Skeletal muscle satellite cell (primary cell): ENCODE data around the gene KRTAP19-2. TPM values are rescaled to one million over a fixed set of nuclear protein-coding genes. Genes with fewer than 3 reads are reported as not detected.
"Not testable (repeated sequence)": the region's sequence is repeated elsewhere in the genome, so short reads cannot be mapped to it uniquely, and the experiment has no call there.

Experiments
- H3K27me3 ChIP-seq: 2 replicates; pipeline ENCODE4 v1.7.0; 2013; ENCODE audit warnings: low read length; ENCODE audit not compliant: control insufficient read depth, insufficient read depth
- H3K36me3 ChIP-seq: 2 replicates; pipeline ENCODE4 v1.7.0; 2013; ENCODE audit warnings: mild to moderate bottlenecking, control low read depth, low read length; ENCODE audit not compliant: insufficient read depth
- H3K4me1 ChIP-seq: 2 replicates; pipeline ENCODE4 v1.7.0; 2013; ENCODE audit warnings: low read length; ENCODE audit not compliant: control insufficient read depth, insufficient read depth
- H3K4me2 ChIP-seq: 2 replicates; pipeline ENCODE4 v1.7.0; 2013; ENCODE audit warnings: mild to moderate bottlenecking, low read length
- H3K4me3 ChIP-seq: 2 replicates; pipeline ENCODE4 v1.7.0; 2013; ENCODE audit warnings: low read length
- H3K9ac ChIP-seq: 2 replicates; pipeline ENCODE4 v1.7.0; 2013; ENCODE audit warnings: mild to moderate bottlenecking, low read depth, low read length, moderate library complexity
- H3K9me3 ChIP-seq: replicated peaks from 2 replicates; pipeline ENCODE4 v1.7.0; 2013; ENCODE audit warnings: mild to moderate bottlenecking, control low read depth, low read length
- total RNA-seq: library from RNA; depleted of rRNA; stranded (reverse); fragments of >200 nt; gene quantifications from 2 replicates; pipeline ENCODE4 v1.2.3, GENCODE V29; 2012; rRNA removed

Gene KRTAP19-2
- total RNA-seq = not detected in 2 replicates

DNA sequence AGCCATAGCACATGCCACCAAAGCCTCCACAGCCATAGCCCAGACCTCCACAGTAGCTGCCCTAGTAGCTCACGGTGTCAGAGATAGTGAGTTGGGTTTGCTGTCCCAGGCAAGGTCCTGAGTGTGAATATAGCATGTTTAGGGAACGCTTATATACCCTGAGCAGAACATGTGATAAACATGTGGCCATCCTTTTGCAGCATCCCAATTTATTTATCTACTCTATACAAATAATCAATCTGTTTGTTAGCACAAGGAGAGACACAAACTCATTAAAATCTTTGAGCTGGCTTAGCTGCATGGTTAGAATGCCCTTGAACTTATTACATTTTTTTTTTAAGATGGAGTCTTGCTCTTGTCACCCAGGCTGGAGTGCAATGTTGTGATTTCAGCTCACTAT lies at the start of gene KRTAP19-2:
TSS of gene KRTAP19-2 (minus strand) at position 101 of the 400 bp plus-strand sequence. CDS start at position 13, 88 bp downstream.
- no peak within 1 kb of the TSS for H3K4me2 ChIP-seq
- no peak within 1 kb of the TSS for H3K4me3 ChIP-seq
- H3K9ac ChIP-seq = no peak within 1 kb of the TSS
- H3K9me3 ChIP-seq = peaks cover 3% of the 10 kb centered on the region
- H3K27me3 ChIP-seq = no peaks in the 10 kb centered on the region
- no peaks in the 10 kb centered on the region for H3K36me3 ChIP-seq
- H3K4me1 ChIP-seq = no peaks in the 10 kb centered on the region

GRCh38 chr21:30518876-30519275 lies 31.6 kb upstream of the KRTAP19-2 start:
- Histone ChIP-seq H3K9me3 (no peaks in the 10 kb centered on the region), H3K4me3 (no peak overlapping the region), H3K27me3 (no peaks in the 10 kb centered on the region), H3K36me3 (no peaks in the 10 kb centered on the region), H3K9ac (no peak overlapping the region), H3K4me1 (no peaks in the 10 kb centered on the region), H3K4me2 (no peak overlapping the region)

DNA sequence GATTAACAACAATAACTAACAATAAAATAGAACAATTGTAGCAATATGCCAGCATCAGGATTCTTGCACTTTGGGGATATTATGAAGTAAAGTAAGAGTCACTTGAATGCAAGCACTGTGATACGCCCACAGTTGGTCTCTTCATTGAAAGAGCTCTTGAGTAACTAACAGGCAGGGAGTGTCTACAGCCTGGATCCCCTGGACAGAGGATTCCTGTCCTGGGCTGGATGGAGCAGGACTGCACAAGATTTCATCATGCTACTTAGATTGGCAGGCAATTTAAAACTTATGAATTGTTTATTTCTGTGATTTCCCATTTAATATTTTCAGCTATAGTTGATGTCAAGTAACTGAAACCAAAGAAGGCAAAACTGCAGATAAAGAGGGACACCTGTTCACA lies 28.4 kb upstream of the KRTAP19-2 start:
- Histone ChIP-seq H3K27me3 (no peaks in the 10 kb centered on the region), H3K4me1 (no peaks in the 10 kb centered on the region), H3K4me2 (no peak overlapping the region), H3K9me3 (no peaks in the 10 kb centered on the region), H3K36me3 (no peaks in the 10 kb centered on the region), H3K4me3 (no peak overlapping the region), H3K9ac (no peak overlapping the region)

GRCh38 chr21:30505621-30506205 lies 18.5 kb upstream of the KRTAP19-2 start:
- H3K9me3 ChIP-seq, H3K4me1 ChIP-seq, H3K27me3 ChIP-seq, H3K4me2 ChIP-seq, H3K4me3 ChIP-seq, H3K9ac ChIP-seq, H3K36me3 ChIP-seq: not testable (repeated sequence)

DNA sequence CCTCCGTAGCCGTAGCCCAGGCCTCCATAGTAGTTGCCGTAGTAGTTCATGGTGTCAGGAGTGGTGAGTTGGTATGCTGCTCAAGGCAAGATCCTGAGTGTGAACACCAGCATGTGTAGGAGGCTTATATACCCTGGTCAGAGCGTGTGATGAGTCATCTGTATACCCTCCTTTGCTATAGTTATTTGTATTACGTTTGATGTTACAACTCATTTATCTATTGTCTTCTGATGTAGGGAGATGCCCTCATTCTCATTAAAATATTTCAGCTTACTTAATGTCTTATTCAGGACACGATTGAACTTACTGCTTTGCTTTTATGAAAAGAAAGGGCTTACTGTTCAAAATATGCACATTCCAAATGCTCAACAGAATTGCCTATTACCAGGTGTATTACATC lies 14.8 kb upstream of the KRTAP19-2 start, which contains the start of gene KRTAP19-5:
TSS of gene KRTAP19-5 (minus strand) at position 101 of the 400 bp plus-strand sequence. CDS start at position 50, 51 bp downstream.
- H3K4me2 ChIP-seq = no peak within 1 kb of the TSS
- no peak within 1 kb of the TSS for H3K4me3 ChIP-seq
- no peaks in the 10 kb centered on the region for H3K27me3 ChIP-seq
- H3K36me3 ChIP-seq = no peaks in the 10 kb centered on the region
- H3K9ac ChIP-seq = no peak within 1 kb of the TSS
- no peaks in the 10 kb centered on the region for H3K4me1 ChIP-seq
- H3K9me3 ChIP-seq = peaks cover 4% of the 10 kb centered on the region

DNA sequence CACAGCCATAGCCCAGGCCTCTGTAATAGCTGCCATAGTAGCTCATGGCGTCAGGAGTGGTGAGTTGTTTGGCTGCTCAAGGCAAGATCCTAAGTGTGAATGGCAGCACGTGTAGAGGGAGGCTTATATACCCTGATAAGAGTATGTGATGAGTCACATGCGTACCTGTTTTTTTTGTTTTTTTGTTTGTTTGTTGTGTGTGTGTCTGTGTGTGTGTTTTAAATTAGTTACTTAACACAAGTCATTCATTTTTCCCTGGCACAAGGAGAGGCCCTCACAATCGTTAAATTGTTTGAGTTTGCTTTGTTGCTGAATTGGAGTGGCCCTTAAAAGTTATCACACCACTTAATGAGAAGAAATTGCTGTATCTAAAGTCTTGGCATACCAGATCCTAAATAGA lies 9.8 kb upstream of the KRTAP19-2 start, which contains the start of gene KRTAP19-4:
TSS of gene KRTAP19-4 (minus strand) at position 101 of the 400 bp plus-strand sequence. CDS start at position 46, 55 bp downstream.
- no peak within 1 kb of the TSS for H3K9ac ChIP-seq
- no peaks in the 10 kb centered on the region for H3K36me3 ChIP-seq
- H3K4me3 ChIP-seq = no peak within 1 kb of the TSS
- H3K27me3 ChIP-seq = no peaks in the 10 kb centered on the region
- no peak within 1 kb of the TSS for H3K4me2 ChIP-seq
- H3K9me3 ChIP-seq = peaks cover 4% of the 10 kb centered on the region
- no peaks in the 10 kb centered on the region for H3K4me1 ChIP-seq

GRCh38 chr21:30491963-30492428 lies 4.8 kb upstream of the KRTAP19-2 start, which contains the start of gene KRTAP19-3:
Gene KRTAP19-3, minus strand, starts transcription at chr21:30492013. Its CDS starts 56 bp downstream, at chr21:30491957.
- Histone ChIP-seq H3K36me3 (no peaks in the 10 kb centered on the region), H3K4me1 (no peaks in the 10 kb centered on the region), H3K9me3 (peaks cover 3% of the 10 kb centered on the region), H3K4me3 (no peak within 1 kb of the TSS), H3K27me3 (no peaks in the 10 kb centered on the region), H3K4me2 (no peak within 1 kb of the TSS), H3K9ac (no peak within 1 kb of the TSS)

DNA sequence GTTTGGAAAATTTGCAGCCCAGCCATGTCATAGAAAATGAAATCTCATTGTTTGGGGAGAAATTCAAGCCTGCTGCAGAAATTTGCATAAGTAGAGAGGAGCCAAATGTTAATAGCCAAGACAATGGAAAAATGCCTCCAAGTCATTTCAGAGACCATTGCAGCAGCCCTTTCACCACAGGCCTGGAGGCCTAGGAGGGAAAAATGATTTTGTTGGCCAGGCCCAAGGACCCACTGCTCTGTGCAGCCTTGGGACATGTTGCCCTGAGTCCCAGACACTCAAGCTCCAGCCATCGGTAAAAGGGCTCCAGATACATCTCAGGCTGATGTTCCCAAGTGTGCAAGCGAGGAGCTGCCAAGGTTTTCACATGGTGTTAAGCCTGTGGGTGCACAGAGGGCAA lies 1.1 kb downstream of the KRTAP19-2 start:
- no peaks in the 10 kb centered on the region for H3K27me3 ChIP-seq
- no peaks in the 10 kb centered on the region for H3K36me3 ChIP-seq
- H3K4me1 ChIP-seq = no peaks in the 10 kb centered on the region
- no peaks in the 10 kb centered on the region for H3K9me3 ChIP-seq
- H3K4me3 ChIP-seq = no peak overlapping the region
- H3K4me2 ChIP-seq = no peak overlapping the region
- H3K9ac ChIP-seq = no peak overlapping the region

GRCh38 chr21:30482130-30482529 lies 5.1 kb downstream of the KRTAP19-2 start:
- Histone ChIP-seq H3K27me3 (no peaks in the 10 kb centered on the region), H3K9me3 (peaks cover 3% of the 10 kb centered on the region), H3K4me3 (no peak overlapping the region), H3K4me2 (no peak overlapping the region), H3K4me1 (no peaks in the 10 kb centered on the region), H3K36me3 (no peaks in the 10 kb centered on the region), H3K9ac (no peak overlapping the region)

GRCh38 chr21:30480145-30480544 lies 7.1 kb downstream of the KRTAP19-2 start, which contains the start of gene KRTAP19-1:
Gene KRTAP19-1, minus strand, starts transcription at chr21:30480367. Its CDS starts 50 bp downstream, at chr21:30480317.
- H3K4me1 ChIP-seq = no peaks in the 10 kb centered on the region
- H3K9ac ChIP-seq = no peak within 1 kb of the TSS

GRCh38 chr21:30479259-30479658 lies 8.0 kb downstream of the KRTAP19-2 start:
- Histone ChIP-seq H3K9me3 (peaks cover 3% of the 10 kb centered on the region), H3K4me3 (no peak overlapping the region), H3K9ac (no peak overlapping the region), H3K36me3 (no peaks in the 10 kb centered on the region), H3K27me3 (no peaks in the 10 kb centered on the region), H3K4me1 (no peaks in the 10 kb centered on the region), H3K4me2 (no peak overlapping the region)

More at GRCh38 chr21:30480145-30480544, 7.1 kb downstream of the KRTAP19-2 start, which contains the start of gene KRTAP19-1:
- Histone ChIP-seq H3K9me3 (peaks cover 3% of the 10 kb centered on the region), H3K36me3 (no peaks in the 10 kb centered on the region), H3K27me3 (no peaks in the 10 kb centered on the region), H3K4me3 (no peak within 1 kb of the TSS), H3K4me2 (no peak within 1 kb of the TSS)

DNA sequence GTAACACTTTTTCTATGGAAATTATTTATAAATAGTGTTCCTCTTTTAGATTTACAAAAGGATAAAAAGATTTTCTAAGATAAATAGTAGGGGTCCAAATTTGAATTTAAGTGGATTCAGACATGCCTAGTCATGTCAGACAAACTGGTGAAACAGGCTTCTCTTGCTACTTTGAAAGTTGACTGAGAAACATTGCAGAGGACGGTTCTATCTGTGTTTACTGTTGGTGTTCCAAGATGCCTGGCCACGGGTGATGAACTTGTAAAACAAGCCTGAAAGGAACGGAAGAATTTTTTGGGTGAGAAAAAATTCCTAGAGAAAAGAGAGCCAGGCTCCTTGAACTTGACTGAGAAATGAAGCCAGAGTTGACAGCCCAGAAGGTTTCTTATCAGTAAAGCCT lies 9.2 kb downstream of the KRTAP19-2 start:
- Histone ChIP-seq H3K27me3 (no peaks in the 10 kb centered on the region), H3K4me1 (no peaks in the 10 kb centered on the region)

More for the DNA sequence above, 9.2 kb downstream of the KRTAP19-2 start:
- H3K4me2 ChIP-seq = no peak overlapping the region
- H3K9me3 ChIP-seq = peaks cover 3% of the 10 kb centered on the region
- H3K36me3 ChIP-seq = no peaks in the 10 kb centered on the region
- H3K4me3 ChIP-seq = no peak overlapping the region
- H3K9ac ChIP-seq = no peak overlapping the region
